ENCODE measurements around the gene COX5A.

DNA sequence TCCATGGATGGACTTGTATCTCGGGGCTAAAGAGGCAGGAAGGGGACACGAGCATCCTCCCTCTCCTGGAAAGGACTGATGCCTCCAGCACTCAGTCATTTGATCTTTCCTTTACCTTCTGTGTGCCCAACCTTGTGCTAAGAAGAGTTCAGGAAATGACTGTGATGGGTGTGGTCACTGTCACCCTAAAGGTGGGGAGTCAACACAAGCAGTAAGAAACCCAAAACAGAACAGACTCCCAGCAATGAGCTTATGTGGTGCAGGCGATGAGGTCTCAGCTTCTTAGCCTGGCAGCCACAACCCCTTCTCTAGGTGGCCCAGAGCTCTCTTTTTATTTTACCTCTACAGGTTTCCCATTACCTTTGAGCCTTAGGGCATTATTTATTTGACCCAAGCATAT is 44.2 kb downstream of the COX5A start:
- TF ChIP-seq, protein P1, sequence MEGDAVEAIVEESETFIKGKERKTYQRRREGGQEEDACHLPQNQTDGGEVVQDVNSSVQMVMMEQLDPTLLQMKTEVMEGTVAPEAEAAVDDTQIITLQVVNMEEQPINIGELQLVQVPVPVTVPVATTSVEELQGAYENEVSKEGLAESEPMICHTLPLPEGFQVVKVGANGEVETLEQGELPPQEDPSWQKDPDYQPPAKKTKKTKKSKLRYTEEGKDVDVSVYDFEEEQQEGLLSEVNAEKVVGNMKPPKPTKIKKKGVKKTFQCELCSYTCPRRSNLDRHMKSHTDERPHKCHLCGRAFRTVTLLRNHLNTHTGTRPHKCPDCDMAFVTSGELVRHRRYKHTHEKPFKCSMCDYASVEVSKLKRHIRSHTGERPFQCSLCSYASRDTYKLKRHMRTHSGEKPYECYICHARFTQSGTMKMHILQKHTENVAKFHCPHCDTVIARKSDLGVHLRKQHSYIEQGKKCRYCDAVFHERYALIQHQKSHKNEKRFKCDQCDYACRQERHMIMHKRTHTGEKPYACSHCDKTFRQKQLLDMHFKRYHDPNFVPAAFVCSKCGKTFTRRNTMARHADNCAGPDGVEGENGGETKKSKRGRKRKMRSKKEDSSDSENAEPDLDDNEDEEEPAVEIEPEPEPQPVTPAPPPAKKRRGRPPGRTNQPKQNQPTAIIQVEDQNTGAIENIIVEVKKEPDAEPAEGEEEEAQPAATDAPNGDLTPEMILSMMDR (IDR thresholded peaks at IDR 0.05; ENCODE audit: insufficient read depth, low read depth, low read length) = no peak
- TF ChIP-seq EZH2 (IDR thresholded peaks at IDR 0.05; ENCODE audit: insufficient read depth, low read length) = no peak

All from astrocyte (in vitro differentiated cells and primary cell).